KOPT-K1 (cell line): Measurements from ENCODE around the gene SH2D2A.
A peak's percentile ranks its signal among the peaks of the same experiment; 100 is the strongest.

Experiments used
- H3K27ac ChIP-seq: fragments of 200-600 bp; sonication (generic); 2 replicates; pipeline ENCODE4 v1.5.1; 2016; ENCODE audit warnings: antibody characterized with exemption, mild to moderate bottlenecking, low read depth, low read length; ENCODE audit not compliant: poor library complexity, severe bottlenecking
- H3K36me3 ChIP-seq: fragments of 200-600 bp; sonication (generic); 2 replicates; pipeline ENCODE4 v1.5.1; 2017; ENCODE audit warnings: antibody characterized with exemption, mild to moderate bottlenecking, low read length, moderate library complexity; ENCODE audit not compliant: insufficient read depth
- H3K9me3 ChIP-seq: fragments of 200-600 bp; sonication (generic); 2 replicates; pipeline ENCODE4 v1.5.1; 2017; ENCODE audit warnings: antibody characterized with exemption, low read length, mild to moderate bottlenecking; ENCODE audit not compliant: insufficient read depth, poor library complexity, severe bottlenecking

Gene SH2D2A

GRCh38 chr1:156840898-156841279 is 24.2 kb upstream of the SH2D2A start:
- H3K27ac ChIP-seq: no peak overlapping the region
- H3K36me3 ChIP-seq: no peaks in the 10 kb centered on the region
- no peaks in the 10 kb centered on the region for H3K9me3 ChIP-seq

DNA sequence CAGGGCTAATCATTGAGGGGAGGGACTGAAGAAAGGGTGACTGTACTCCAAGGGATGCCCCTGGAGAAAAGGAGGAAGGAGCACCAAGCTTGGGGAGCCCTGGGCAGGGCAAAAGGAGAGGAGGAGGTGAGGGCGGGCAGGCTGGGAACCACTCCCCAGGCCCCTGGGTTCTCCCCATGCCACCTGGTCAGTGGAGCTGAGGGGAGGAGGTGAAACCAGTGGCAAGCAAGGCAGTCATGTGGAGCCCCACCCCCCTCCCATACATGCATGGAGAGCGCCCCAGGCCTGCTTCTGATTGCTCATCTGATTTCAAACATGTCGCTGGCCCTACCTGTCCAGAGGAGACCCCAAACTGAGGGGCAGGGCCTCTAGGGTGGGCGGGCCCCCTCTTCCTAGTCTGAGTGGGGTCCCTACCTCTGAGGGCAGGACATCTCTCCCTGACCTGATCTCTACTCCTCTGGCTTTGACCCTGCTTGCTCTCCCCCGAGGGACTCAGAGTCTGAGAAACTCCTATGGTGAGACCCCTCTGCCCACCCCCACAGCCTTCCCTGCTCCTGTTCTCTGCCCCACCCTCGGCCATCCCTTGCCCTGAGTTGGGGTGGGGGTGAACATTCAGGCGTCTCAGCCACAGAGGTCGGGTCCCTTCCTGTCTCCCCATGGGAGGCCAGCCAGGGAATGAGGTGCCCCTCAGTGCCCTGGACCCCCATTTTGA is 23.7 kb upstream of the SH2D2A start:
- no peaks in the 10 kb centered on the region for H3K9me3 ChIP-seq
- no peaks in the 10 kb centered on the region for H3K36me3 ChIP-seq
- H3K27ac ChIP-seq: no peak overlapping the region

DNA sequence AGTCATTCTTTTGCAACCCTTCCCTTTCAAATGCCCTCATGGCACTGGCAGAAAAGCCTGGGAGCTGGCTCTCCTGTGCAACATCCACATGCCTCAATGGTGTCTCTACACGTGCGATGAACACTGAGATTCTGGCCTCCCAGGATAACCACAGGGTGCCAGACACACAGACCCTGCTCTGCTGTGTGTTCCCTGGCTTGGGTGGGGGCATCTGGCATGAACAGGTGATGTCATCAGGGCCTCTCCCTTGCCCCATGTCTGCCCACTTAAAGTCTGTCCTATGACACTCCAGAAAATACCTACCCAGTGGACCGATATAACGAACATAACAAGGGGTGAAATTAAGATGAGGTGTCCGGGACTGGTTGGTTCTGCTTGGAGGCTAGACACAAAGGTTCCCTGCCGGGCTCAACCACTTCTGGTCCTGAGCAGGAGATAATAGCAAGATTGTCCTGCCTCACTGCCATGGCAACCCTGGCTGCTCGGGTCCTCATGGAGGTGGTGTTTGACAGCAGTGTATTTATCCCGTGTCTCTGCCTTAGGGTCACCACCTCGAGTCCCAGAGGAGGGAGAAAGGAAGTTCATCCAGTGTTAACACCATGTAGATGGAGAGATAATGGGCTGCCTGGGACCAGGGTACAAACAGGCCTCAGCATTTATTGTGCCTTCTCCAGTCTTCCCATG is 22.9 kb upstream of the SH2D2A start:
- no peak overlapping the region for H3K27ac ChIP-seq
- no peaks in the 10 kb centered on the region for H3K36me3 ChIP-seq
- H3K9me3 ChIP-seq: no peaks in the 10 kb centered on the region

DNA sequence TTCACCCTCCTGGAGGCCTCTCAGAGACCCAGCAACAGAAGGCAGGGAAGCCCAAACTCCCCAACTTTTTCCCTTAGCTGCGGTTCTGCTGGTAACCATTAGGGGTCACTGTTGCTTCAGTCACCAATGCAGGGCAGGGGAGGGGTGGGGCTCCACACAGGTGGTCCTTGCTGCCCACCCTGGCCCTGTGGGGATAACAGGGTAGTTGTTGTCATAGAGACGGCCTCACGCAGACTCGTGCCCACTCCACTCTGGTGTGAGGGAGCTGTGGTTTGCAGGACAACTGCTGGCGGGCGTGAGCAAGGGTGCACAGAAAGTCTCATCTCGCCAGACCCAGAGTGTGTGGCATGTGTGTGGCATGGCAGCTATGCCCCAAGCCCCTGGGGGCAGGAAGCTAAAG is 22.3 kb upstream of the SH2D2A start:
- no peaks in the 10 kb centered on the region for H3K36me3 ChIP-seq
- no peaks in the 10 kb centered on the region for H3K9me3 ChIP-seq
- H3K27ac ChIP-seq: no peak overlapping the region

DNA sequence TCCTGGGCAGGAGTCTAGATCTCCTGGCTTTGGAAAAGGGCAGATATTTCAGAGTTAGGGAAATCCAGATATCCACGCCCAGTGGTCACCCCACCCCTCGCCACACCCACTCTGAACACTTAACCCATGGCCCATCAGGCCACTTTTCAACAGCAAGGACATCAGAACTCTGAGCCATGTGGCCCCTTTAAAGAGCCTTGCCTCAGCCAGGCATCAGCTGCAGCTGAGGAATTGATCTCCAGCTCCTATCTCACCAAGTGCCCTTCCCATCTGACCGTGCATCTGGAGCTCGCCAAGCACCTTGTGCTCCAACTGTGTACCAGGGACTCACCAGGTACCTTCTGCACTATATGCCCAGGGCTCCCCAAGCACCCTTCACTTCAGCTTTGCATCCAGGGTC is 20.2 kb upstream of the SH2D2A start:
- H3K9me3 ChIP-seq: no peaks in the 10 kb centered on the region
- no peak overlapping the region for H3K27ac ChIP-seq
- no peaks in the 10 kb centered on the region for H3K36me3 ChIP-seq

GRCh38 chr1:156836041-156836654 is 19.5 kb upstream of the SH2D2A start:
- Histone ChIP-seq H3K9me3 (no peaks in the 10 kb centered on the region), H3K36me3 (no peaks in the 10 kb centered on the region), H3K27ac (no peak overlapping the region)

DNA sequence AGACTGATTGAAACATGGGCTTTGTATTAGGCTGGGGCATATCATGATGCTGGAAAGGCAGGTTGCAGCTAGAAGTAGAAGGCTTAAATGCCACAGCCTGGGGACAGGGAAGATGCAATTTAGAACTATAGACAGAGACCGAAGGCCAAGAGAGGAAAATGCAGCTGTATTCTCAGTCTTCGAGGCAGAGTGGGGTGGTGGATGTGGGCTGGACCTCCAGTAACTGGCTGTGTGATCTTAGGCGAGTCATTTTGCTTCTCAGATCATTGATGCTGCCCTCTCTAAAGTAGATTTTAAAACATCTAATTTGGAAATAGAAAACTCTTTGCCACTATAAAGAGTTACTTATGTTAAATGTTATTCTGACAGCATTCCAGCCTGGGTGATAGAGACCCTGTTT is 17.7 kb upstream of the SH2D2A start:
- Histone ChIP-seq H3K27ac (no peak overlapping the region), H3K9me3 (no peaks in the 10 kb centered on the region), H3K36me3 (no peaks in the 10 kb centered on the region)

DNA sequence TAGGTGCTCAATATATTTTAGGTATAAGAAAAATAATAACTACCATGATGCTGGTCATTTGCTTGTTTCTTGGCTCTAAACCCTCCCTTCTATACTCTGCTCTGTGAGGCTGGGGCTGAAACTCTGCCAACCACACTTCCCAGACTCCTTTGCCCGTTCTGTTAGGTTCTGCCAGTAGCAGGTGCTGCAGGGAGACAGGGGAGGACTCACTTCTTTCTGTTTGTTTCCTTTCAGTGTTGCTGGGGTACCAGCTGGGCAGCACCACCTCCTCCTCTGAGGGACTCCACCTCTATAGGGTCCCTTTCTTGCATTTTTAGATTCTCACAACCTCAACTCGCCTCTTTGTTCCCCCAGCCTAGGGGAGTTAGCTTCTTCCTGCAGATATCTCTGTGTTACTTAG is 17.0 kb upstream of the SH2D2A start:
- Histone ChIP-seq H3K9me3 (no peaks in the 10 kb centered on the region), H3K36me3 (no peaks in the 10 kb centered on the region), H3K27ac (no peak overlapping the region)

GRCh38 chr1:156832434-156832833 is 15.8 kb upstream of the SH2D2A start:
- Histone ChIP-seq H3K27ac (no peak overlapping the region), H3K9me3 (no peaks in the 10 kb centered on the region), H3K36me3 (no peaks in the 10 kb centered on the region)

GRCh38 chr1:156828400-156829124 is 11.9 kb upstream of the SH2D2A start:
- Histone ChIP-seq H3K36me3 (no peaks in the 10 kb centered on the region), H3K27ac (no peak overlapping the region), H3K9me3 (no peaks in the 10 kb centered on the region)

GRCh38 chr1:156826630-156827029 is 10.0 kb upstream of the SH2D2A start:
- no peak overlapping the region for H3K27ac ChIP-seq
- H3K9me3 ChIP-seq: no peaks in the 10 kb centered on the region
- H3K36me3 ChIP-seq: no peaks in the 10 kb centered on the region

DNA sequence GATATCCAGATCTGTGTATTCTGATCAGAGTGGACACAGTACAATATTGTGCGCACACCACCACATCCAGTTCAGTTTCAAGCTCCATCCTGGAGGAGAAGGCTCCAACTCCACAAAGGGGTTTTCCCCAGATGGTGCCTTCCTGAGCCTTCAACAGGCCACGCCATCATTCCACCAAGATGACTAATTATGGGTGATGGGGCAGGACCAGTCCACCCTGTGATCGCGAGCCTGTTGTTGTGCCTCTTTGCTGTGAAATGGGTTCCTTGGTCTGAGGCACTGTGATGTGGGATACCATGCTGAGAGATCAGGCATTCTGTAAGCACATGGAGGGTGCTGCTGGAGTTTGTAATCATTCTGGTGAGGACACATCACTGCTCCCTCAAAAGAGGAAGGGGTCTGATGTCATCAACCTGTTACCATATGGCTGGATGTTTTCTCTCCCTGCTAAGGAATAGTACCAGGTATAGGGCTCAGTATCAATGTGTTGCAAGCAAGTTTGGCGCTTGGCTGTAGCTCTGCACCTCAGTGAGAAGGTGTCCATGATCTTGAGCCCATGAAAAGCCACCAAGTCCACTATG is 6.7 kb upstream of the SH2D2A start:
- Histone ChIP-seq H3K36me3 (no peaks in the 10 kb centered on the region), H3K9me3 (no peaks in the 10 kb centered on the region), H3K27ac (no peak overlapping the region)

DNA sequence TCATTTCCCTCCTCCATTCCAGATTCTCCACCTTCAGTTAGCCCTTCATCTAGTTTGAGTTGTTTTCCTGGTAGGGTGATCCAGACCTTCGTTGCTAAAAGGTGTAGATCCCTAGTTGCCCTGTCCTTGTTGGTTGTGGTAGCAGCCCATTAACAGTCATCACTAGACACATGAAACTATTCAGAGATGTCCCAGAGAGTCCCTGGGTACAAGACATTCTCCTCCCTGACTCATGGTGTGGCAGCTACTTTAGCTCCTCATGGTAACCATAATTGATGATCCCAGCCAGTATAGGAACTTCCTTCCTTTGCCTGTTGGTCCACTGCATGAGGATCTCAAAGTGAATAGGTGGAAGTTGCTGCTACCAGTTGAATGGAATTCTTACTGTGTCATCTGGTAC is 6.0 kb upstream of the SH2D2A start:
- no peaks in the 10 kb centered on the region for H3K36me3 ChIP-seq
- H3K27ac ChIP-seq: no peak overlapping the region
- H3K9me3 ChIP-seq: no peaks in the 10 kb centered on the region

- Histone ChIP-seq H3K27ac (no peak overlapping the region), H3K9me3 (no peaks in the 10 kb centered on the region), H3K36me3 (no peaks in the 10 kb centered on the region)
These were observed 5.2 kb upstream of the SH2D2A start for GRCh38 chr1:156821801-156822200.

DNA sequence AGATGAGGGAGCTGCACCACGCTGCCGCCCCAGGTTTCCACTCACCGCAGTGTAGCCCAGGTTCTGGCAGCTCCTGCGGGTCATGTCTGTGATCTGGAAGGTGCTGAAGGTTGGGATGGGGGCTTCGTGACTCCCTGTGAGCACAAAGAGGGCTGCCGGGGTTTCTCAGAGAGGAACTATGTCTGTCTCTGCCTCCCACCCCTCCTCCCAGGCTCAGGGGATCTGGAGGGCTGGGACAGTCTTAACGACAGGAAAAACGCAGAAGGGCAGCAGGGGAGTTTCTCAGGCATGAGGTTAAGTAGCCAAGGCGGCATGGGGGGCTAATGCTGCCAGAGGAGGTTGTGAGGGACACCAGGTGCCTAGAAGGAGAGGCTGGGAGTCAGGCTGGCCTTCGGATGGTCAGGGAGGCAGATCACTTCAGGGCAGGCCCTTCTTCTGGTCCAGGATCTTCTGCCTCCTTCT is 656 bp downstream of the SH2D2A start:
- Histone ChIP-seq H3K9me3 (no peaks in the 10 kb centered on the region), H3K27ac (peak overlapping the region; percentile 81)

More for the DNA sequence above, 656 bp downstream of the SH2D2A start:
- H3K36me3 ChIP-seq: no peaks in the 10 kb centered on the region
